ENCODE measurements around the gene HTD2.
"Not testable (repeated sequence)": the region's sequence is repeated elsewhere in the genome, so short reads cannot be mapped to it uniquely, and the experiment has no call there.

Gene HTD2

DNA sequence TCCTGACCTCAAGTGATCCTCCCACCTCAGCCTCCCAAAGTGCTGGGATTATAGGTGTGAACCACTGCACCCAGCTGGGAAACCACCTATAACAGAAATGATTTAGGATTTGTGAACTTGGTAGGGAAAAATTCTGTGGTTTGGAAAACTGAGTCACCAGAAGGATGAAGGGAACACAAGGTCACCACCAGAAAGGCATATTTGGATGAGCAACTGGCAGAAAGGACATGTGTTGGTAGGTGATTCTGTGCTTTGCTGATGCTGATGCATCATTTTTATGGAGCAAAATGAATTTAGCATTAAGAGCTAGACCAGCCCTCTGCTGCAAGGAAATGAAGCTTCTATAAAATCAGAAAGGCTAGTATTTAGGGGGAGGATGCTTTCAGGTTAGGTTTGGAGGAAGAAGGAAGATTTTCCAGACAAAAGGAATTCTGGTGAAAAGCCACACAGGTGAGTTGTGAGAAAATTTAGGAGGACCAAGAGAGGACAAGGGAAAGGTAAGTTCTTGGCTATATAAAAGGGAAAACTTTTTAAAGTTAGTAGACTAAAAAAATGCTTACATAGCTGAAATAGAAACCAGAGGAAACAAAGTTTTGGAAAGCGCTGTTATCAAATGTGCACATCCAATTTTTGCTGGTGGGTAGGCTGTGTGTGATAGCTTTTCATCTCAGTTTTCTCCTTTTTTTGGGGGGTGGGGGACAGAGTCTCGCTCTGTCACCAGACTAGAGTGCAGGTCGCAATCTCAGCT lies 30.0 kb downstream of the HTD2 start:
- TF ChIP-seq, protein P1, sequence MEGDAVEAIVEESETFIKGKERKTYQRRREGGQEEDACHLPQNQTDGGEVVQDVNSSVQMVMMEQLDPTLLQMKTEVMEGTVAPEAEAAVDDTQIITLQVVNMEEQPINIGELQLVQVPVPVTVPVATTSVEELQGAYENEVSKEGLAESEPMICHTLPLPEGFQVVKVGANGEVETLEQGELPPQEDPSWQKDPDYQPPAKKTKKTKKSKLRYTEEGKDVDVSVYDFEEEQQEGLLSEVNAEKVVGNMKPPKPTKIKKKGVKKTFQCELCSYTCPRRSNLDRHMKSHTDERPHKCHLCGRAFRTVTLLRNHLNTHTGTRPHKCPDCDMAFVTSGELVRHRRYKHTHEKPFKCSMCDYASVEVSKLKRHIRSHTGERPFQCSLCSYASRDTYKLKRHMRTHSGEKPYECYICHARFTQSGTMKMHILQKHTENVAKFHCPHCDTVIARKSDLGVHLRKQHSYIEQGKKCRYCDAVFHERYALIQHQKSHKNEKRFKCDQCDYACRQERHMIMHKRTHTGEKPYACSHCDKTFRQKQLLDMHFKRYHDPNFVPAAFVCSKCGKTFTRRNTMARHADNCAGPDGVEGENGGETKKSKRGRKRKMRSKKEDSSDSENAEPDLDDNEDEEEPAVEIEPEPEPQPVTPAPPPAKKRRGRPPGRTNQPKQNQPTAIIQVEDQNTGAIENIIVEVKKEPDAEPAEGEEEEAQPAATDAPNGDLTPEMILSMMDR (IDR thresholded peaks at IDR 0.05; ENCODE audit: borderline replicate concordance, control extremely low read depth, extremely low read depth, insufficient read depth, missing control alignments) = no peak
- in situ Hi-C loops (cut with MboI; ENCODE audit: low sequenced_read_pairs, unreplicated experiment) = no loop called here

DNA sequence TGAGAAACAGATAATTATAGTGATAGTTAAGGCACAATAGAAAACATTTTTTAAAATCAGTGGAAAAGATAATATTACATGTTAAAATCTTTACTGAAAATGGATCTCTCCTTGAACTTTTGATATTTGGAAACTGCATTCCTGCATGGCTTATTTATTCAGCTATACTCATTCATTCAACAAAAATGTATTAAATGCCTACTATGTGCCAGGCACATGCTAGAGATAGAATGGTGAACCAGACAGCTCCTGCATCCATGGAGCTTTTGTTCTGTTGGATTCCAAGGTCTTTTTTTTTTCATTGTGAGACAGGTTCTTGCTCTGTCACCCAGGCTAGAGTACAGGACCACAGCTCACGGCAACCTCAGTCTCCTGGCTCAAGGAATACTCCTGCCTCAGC lies 30.9 kb downstream of the HTD2 start:
- in situ Hi-C loops (cut with MboI; ENCODE audit: low sequenced_read_pairs, unreplicated experiment) = no loop called here
- TF ChIP-seq, protein P1 (IDR thresholded peaks at IDR 0.05; ENCODE audit: borderline replicate concordance, control extremely low read depth, extremely low read depth, insufficient read depth, missing control alignments) = no peak
- DNase-seq (ENCODE audit: low spot score) = no peak

More for the DNA sequence above, 30.0 kb downstream of the HTD2 start:
- DNase-seq (ENCODE audit: low spot score) = no peak

DNA sequence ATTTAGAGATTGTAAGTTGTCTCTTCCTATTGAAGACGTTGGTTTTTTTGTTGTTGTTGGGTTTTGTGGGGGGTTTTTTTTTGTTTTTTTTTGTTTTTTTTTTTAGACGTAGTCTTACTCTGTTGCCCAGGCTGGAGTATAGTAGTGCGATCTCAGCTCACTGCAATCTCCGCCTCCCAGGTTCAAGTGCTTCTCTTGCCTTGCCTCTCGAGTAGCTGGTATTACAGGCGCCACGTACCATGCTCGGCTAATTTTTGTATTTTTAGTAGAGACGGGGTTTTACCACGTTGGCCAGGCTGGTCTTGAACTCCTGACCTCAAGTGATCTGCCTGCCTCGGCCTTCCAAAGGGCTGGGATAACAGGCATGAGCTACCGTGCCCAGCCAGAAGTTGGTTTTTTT lies 32.8 kb downstream of the HTD2 start:
- DNase-seq (ENCODE audit: low spot score); in situ Hi-C loops (cut with MboI; ENCODE audit: low sequenced_read_pairs, unreplicated experiment): not testable (repeated sequence)

DNA sequence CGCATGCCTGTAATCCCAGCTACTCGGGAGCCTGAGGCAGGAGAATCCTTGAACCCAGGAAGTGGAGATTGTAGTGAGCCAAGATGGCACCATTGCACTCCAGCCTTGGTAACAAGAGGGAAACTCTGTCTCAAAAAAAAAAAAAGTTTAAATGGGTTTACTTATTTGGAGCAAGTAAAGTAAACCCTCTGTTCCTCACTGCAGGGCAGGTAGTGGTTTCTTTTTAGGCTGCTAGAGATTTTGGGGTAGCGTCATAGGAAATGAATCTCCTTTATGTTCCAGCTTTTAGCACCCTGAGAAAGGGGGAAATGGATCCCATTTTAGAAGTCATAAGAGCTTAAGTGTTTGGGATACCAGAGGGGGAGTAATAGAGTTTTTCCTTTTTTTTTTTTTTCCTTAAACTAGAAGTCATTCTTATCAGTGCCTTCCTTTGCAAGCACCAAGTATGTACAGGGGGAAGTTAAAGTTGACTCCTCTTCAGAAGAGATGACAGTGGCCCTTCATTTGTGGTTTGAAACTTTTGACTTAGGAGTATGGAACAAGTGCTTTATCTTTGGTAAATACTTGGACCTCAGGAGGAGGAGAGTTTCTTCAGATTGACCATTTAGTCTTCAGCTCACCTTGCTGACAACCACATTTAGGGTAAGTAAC lies 34.4 kb downstream of the HTD2 start:
- DNase-seq (ENCODE audit: low spot score) = no peak
- TF ChIP-seq, protein P1 (IDR thresholded peaks at IDR 0.05; ENCODE audit: borderline replicate concordance, control extremely low read depth, extremely low read depth, insufficient read depth, missing control alignments) = no peak
- in situ Hi-C loops (cut with MboI; ENCODE audit: low sequenced_read_pairs, unreplicated experiment) = no loop called here

DNA sequence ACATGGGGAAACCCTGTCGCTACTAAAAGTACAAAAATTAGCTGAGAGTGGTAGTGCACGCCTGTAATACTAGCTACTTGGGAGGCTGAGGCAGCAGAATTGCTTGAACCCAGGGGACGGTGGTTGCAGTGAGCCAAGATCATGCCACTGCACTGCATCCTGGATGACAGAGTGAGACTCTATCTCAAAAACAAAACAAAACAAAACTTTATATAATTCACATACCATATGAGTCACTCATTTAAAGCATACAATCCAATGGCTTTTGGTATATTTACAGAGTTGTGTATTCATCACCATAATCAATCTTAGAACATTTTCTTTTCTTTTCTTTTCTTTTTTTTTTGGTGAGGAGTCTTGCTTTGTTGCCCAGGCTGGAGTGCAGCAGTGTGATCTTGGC lies 35.1 kb downstream of the HTD2 start:
- TF ChIP-seq, protein P1 (IDR thresholded peaks at IDR 0.05; ENCODE audit: borderline replicate concordance, control extremely low read depth, extremely low read depth, insufficient read depth, missing control alignments) = no peak
- DNase-seq (ENCODE audit: low spot score) = no peak
- in situ Hi-C loops (cut with MboI; ENCODE audit: low sequenced_read_pairs, unreplicated experiment) = no loop called here

DNA sequence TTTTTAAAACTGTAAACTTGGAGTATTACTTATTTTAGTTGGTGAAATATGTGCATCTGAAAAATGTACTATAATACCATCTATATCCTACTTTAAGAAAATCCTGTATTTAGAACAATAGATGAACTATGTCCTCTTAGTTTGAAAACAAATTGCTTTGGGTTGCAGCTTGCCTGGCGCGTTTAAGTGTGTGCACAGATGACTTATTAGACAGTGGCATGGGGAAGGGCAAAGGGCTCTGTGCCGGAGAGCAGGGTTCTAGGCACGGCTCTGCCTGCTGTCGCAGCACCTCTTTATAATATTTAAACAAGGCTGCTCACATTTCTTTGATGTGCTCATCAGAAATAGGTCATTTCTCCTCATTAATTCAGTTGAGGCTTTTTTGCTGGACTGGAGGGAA lies 36.4 kb downstream of the HTD2 start:
- no peak for DNase-seq (ENCODE audit: low spot score)
- in situ Hi-C loops (cut with MboI; ENCODE audit: low sequenced_read_pairs, unreplicated experiment) = no loop called here
- TF ChIP-seq, protein P1 (IDR thresholded peaks at IDR 0.05; ENCODE audit: borderline replicate concordance, control extremely low read depth, extremely low read depth, insufficient read depth, missing control alignments) = no peak

DNA sequence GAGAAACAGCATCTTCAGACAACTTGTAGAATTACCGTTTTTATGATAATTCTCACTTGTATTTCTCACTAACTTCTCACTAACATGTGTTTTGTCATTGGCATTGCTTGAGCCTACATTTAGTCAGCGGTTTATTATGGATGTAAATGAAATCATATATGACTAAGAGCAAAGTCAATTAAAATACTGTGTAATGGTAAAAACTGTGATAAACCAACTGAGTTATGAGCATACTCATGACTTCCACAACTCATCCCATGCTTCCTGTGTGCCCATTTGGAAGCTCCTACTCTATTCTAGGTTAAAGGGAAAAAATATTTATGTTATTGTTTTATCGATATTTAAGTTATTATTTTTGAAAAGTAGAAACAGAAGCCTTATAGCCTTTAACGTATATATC lies 39.1 kb downstream of the HTD2 start:
- in situ Hi-C loops (cut with MboI; ENCODE audit: low sequenced_read_pairs, unreplicated experiment) = no loop called here
- no peak for DNase-seq (ENCODE audit: low spot score)
- TF ChIP-seq, protein P1 (IDR thresholded peaks at IDR 0.05; ENCODE audit: borderline replicate concordance, control extremely low read depth, extremely low read depth, insufficient read depth, missing control alignments) = no peak

All from GM13976 (cell line).